GM12891 (cell line): Measurements from ENCODE around the gene EI24.

ENCODE experiments used
- DNase-seq: peaks from one replicate; pipeline ENCODE4 v3.0.0; 2011; ENCODE audit warnings: low spot score; ENCODE audit not compliant: insufficient read length
- FAIRE-seq: peaks from 2 replicates; lab custom pipeline; 2011; peaks lifted over from hg19 to GRCh38; lab: Jason Lieb, UNC
- PAX5 ChIP-seq: IDR thresholded peaks from 2 replicates; pipeline ENCODE4 v1.6.1; 2011; ENCODE audit warnings: low read length, moderate library complexity, mild to moderate bottlenecking; ENCODE audit not compliant: insufficient read depth, severe bottlenecking
- POLR2A ChIP-seq: IDR thresholded peaks from 2 replicates; pipeline ENCODE4 v1.6.1; 2011; ENCODE audit warnings: low read depth, low read length, control low read depth
- POLR2AphosphoS5 ChIP-seq: IDR thresholded peaks from 2 replicates; pipeline ENCODE4 v1.6.1; 2011; ENCODE audit warnings: low read depth, low read length, control low read depth
- POU2F2 ChIP-seq: IDR thresholded peaks from 2 replicates; pipeline ENCODE4 v1.6.1; 2011; ENCODE audit warnings: low read depth, mild to moderate bottlenecking, control low read depth, low read length, moderate library complexity
- SPI1 ChIP-seq: IDR thresholded peaks from 2 replicates; pipeline ENCODE4 v1.6.1; 2011; ENCODE audit warnings: low read depth, low read length, control low read depth
- TAF1 ChIP-seq: IDR thresholded peaks from 2 replicates; pipeline ENCODE4 v1.6.1; 2011; ENCODE audit warnings: low read depth, low read length, control low read depth

Gene EI24

GRCh38 chr11:125627236-125627910, 58.1 kb downstream of the EI24 start:
- DNase-seq (no peak), FAIRE-seq (no peak)
- no peak for TF ChIP-seq POU2F2
- no peak for TF ChIP-seq PAX5
- no peak for TF ChIP-seq POLR2AphosphoS5
- TF ChIP-seq SPI1 = no peak
- no peak for TF ChIP-seq TAF1
- no peak for TF ChIP-seq POLR2A
